H9 (cell line): ENCODE measurements around the gene EME1. TPM values are rescaled to one million over a fixed set of nuclear protein-coding genes. Genes with fewer than 3 reads are reported as not detected.

Experiments
- DNase-seq: peaks from one replicate; pipeline ENCODE4 v3.0.0-alpha.2; 2017
- H2AFZ ChIP-seq: one replicate; pipeline ENCODE4 v1.6.1; 2013; ENCODE audit warnings: mild to moderate bottlenecking, low read length, control low read depth, moderate library complexity
- H2AK5ac ChIP-seq: 2 replicates; pipeline ENCODE4 v1.6.1; 2013; ENCODE audit warnings: low read length, control low read depth, mixed read lengths; ENCODE audit not compliant: insufficient read length
- H2BK120ac ChIP-seq: one replicate; pipeline ENCODE4 v1.6.1; 2013; ENCODE audit warnings: low read depth, mild to moderate bottlenecking, low read length, control low read depth, inconsistent platforms; ENCODE audit not compliant: poor library complexity, severe bottlenecking
- H2BK12ac ChIP-seq: 2 replicates; pipeline ENCODE4 v1.6.1; 2013; ENCODE audit warnings: low read length, control low read depth, mixed read lengths, low read depth; ENCODE audit not compliant: insufficient read length
- H2BK15ac ChIP-seq: 2 replicates; pipeline ENCODE4 v1.6.1; 2013; ENCODE audit warnings: low read depth, low read length, control low read depth
- H2BK20ac ChIP-seq: one replicate; pipeline ENCODE4 v1.6.1; 2013; ENCODE audit warnings: low read depth, mild to moderate bottlenecking, low read length, control low read depth, inconsistent platforms; ENCODE audit not compliant: poor library complexity, severe bottlenecking
- H2BK5ac ChIP-seq: 2 replicates; pipeline ENCODE4 v1.6.1; 2013; ENCODE audit warnings: low read length, control low read depth, mixed read lengths; ENCODE audit not compliant: insufficient read length
- H3K14ac ChIP-seq: 2 replicates; pipeline ENCODE4 v1.6.1; 2013; ENCODE audit warnings: low read length, control low read depth; ENCODE audit not compliant: insufficient read depth
- H3K18ac ChIP-seq: 2 replicates; pipeline ENCODE4 v1.6.1; 2013; ENCODE audit warnings: low read depth, mild to moderate bottlenecking, mixed read lengths, low read length, control low read depth; ENCODE audit not compliant: insufficient read length
- H3K23ac ChIP-seq: 2 replicates; pipeline ENCODE4 v1.6.1; 2013; ENCODE audit warnings: low read length, control low read depth, mixed read lengths, low read depth; ENCODE audit not compliant: insufficient read length
- H3K23me2 ChIP-seq: 2 replicates; pipeline ENCODE4 v1.6.1; 2013; ENCODE audit warnings: low read depth, mild to moderate bottlenecking, mixed read lengths, low read length, control low read depth; ENCODE audit not compliant: insufficient read length, poor library complexity, severe bottlenecking
- H3K27ac ChIP-seq: 2 replicates; pipeline ENCODE4 v1.5.1; 2013; ENCODE audit warnings: low read length, control low read depth, mixed read lengths, low read depth; ENCODE audit not compliant: insufficient read length
- H3K27me3 ChIP-seq: 2 replicates; pipeline ENCODE4 v1.6.1; 2013; ENCODE audit warnings: low read length, control low read depth, inconsistent platforms; ENCODE audit not compliant: insufficient read depth
- H3K4ac ChIP-seq: 2 replicates; pipeline ENCODE4 v1.6.1; 2013; ENCODE audit warnings: low read depth, mild to moderate bottlenecking, control low read depth, inconsistent platforms, low read length, moderate library complexity
- H3K4me1 ChIP-seq: 2 replicates; pipeline ENCODE4 v1.6.1; 2013; ENCODE audit warnings: low read length, control low read depth, inconsistent platforms; ENCODE audit not compliant: insufficient read depth
- H3K4me2 ChIP-seq: 2 replicates; pipeline ENCODE4 v1.6.1; 2013; ENCODE audit warnings: low read length, control low read depth, mixed read lengths; ENCODE audit not compliant: insufficient read length, insufficient read depth
- H3K56ac ChIP-seq: 2 replicates; pipeline ENCODE4 v1.6.1; 2013; ENCODE audit warnings: low read depth, mild to moderate bottlenecking, mixed read lengths, low read length, control low read depth; ENCODE audit not compliant: insufficient read length
- H3K79me1 ChIP-seq: 2 replicates; pipeline ENCODE4 v1.6.1; 2013; ENCODE audit warnings: low read depth, mild to moderate bottlenecking, moderate library complexity, low read length, control low read depth, inconsistent platforms; ENCODE audit not compliant: insufficient read depth, poor library complexity, severe bottlenecking
- H3K79me2 ChIP-seq: 2 replicates; pipeline ENCODE4 v1.6.1; 2013; ENCODE audit warnings: low read length, control low read depth, inconsistent platforms; ENCODE audit not compliant: insufficient read depth
- H3K9ac ChIP-seq: 2 replicates; pipeline ENCODE4 v1.6.1; 2013; ENCODE audit warnings: low read length, control low read depth, mixed read lengths; ENCODE audit not compliant: insufficient read length; ENCODE audit errors: extremely low read depth
- H3K9me3 ChIP-seq: one replicate; pipeline ENCODE4 v1.6.1; 2013; ENCODE audit warnings: low read depth, low read length, inconsistent platforms; ENCODE audit not compliant: control insufficient read depth
- H3T11ph ChIP-seq: one replicate; pipeline ENCODE4 v1.6.1; 2013; ENCODE audit warnings: mild to moderate bottlenecking, low read length, control low read depth, inconsistent platforms
- H4K20me1 ChIP-seq: one replicate; pipeline ENCODE4 v1.6.1; 2013; ENCODE audit not compliant: control insufficient read depth, insufficient read length, insufficient read depth
- H4K5ac ChIP-seq: 2 replicates; pipeline ENCODE4 v1.6.1; 2013; ENCODE audit warnings: low read depth, mild to moderate bottlenecking, mixed read lengths, low read length, control low read depth; ENCODE audit not compliant: insufficient read length
- H4K8ac ChIP-seq: replicated peaks from 2 replicates; pipeline ENCODE4 v1.6.1; 2013; ENCODE audit warnings: low read length, control low read depth, mixed read lengths, low read depth; ENCODE audit not compliant: insufficient read length
- H4K91ac ChIP-seq: 2 replicates; pipeline ENCODE4 v1.6.1; 2013; ENCODE audit warnings: low read depth, mild to moderate bottlenecking, moderate library complexity, mixed read lengths, low read length, control low read depth; ENCODE audit not compliant: insufficient read length
- H3K27ac Mint-ChIP-seq, 3 experiments: 2 replicates in 2 of 3; 3 replicates in 1 of 3; pipeline ENCODE4 v1.8.0; 2020 to 2021; ENCODE audit warnings: mixed read lengths in 3 of 3, mild to moderate bottlenecking in 1 of 3, moderate library complexity in 1 of 3
- H3K27me3 Mint-ChIP-seq: 2 replicates; pipeline ENCODE4 v1.8.0; 2021; ENCODE audit warnings: low read depth, mild to moderate bottlenecking, moderate library complexity, mixed read lengths
- H3K36me3 Mint-ChIP-seq, 3 experiments: 2 replicates in 2 of 3; 3 replicates in 1 of 3; pipeline ENCODE4 v1.8.0; 2020 to 2021; ENCODE audit warnings: low read depth in 3 of 3, mixed read lengths in 3 of 3; ENCODE audit not compliant: insufficient read depth in 1 of 3
- H3K4me1 Mint-ChIP-seq, 2 experiments: 2 replicates each; pipeline ENCODE4 v1.8.0; 2020; ENCODE audit warnings: mixed read lengths in 2 of 2
- H3K4me3 Mint-ChIP-seq, 2 experiments: 2 replicates in 1 of 2; 3 replicates in 1 of 2; pipeline ENCODE4 v1.8.0; 2020 to 2021; ENCODE audit warnings: mild to moderate bottlenecking in 2 of 2, mixed read lengths in 2 of 2, moderate library complexity in 1 of 2
- H3K9me3 Mint-ChIP-seq, 2 experiments: 2 replicates in 1 of 2; 3 replicates in 1 of 2; pipeline ENCODE4 v1.8.0; 2020; ENCODE audit warnings: mild to moderate bottlenecking in 2 of 2, mixed read lengths in 2 of 2, moderate library complexity in 1 of 2
- CTCF ChIP-seq: fragments of 200-600 bp; sonication (generic); conservative IDR thresholded peaks from 3 replicates; pipeline ENCODE4 v1.8.0; 2021; ENCODE audit warnings: antibody characterized with exemption, mild to moderate bottlenecking
- WGBS: extraction: QIAGEN DNeasy Blood & Tissue Kit; methylation state at CpG from one replicate; pipeline ENCODE4 v1.1.7; 2013; ENCODE audit warnings: missing lambda C conversion rate, low lambda C conversion rate, mixed read lengths; ENCODE audit not compliant: insufficient read length; ENCODE audit errors: extremely low coverage; 5-methylcytosine and 5-hydroxymethylcytosine counted together
- total RNA-seq: library from RNA; stranded (reverse); gene quantifications from 2 replicates; pipeline ENCODE4 v1.2.1, GENCODE V29; 2021

Gene EME1
- total RNA-seq, 1 experiment from 2014 or later: 15.1 TPM

DNA sequence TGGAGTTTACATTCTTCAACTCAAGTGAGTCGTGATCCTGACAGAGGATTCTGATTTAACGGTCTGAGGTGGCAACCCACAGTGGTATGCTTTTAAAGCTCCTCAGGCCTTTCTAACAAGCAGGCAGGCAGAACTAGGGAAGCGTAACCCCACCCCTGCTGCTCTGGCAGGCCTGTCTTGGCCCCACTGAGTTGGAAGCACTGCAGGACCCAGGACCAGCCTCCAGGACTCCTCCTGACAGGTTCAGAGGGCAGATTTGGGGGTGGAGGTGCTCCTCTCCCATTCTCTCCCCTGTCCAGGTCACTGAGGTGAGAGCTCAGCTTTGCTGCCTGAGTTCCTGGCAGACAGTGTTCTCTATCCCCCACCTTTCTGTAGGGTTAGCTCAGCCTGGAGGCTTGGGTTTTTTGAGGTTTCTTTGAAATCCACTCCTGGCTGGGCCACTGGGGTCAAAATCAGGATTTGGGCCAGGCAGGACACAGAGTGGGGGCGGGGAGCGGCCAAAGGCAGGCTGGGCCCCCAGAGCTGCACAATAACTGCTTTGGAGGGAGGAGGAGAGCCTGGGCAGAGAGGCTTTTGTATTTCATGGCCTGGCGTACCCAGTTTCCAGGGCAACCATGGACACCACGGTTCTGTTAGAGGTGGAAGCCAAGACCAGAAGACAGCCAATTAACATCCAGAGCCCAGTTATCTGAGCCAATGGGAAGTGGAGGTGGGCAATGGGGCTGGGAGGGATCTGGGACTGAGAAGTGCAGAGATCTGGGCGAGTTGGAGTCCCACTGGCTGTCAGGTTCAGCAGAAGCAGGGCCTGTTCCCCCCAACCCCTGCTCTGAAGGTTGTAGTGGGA is 9.6 kb upstream of the EME1 start:
- Histone ChIP-seq H4K20me1 (peaks cover 3% of the 10 kb centered on the region), H3K4ac (no peak overlapping the region), H3K27me3 (no peaks in the 10 kb centered on the region), H3K18ac (no peak overlapping the region), H3K23me2 (no peaks in the 10 kb centered on the region), H2BK12ac (no peak overlapping the region), H3K56ac (no peak overlapping the region), H2BK5ac (no peak overlapping the region), H2BK120ac (no peak overlapping the region), H3K9ac (no peak overlapping the region), H3K23ac (no peak overlapping the region), H4K91ac (no peak overlapping the region), H3K79me1 (no peaks in the 10 kb centered on the region), H4K5ac (no peak overlapping the region), H3K9me3 (no peaks in the 10 kb centered on the region), H3K27ac (no peak overlapping the region), H2BK15ac (no peak overlapping the region), H3K4me2 (no peak overlapping the region), H3T11ph (no peak overlapping the region), H3K4me1 (peaks cover 2% of the 10 kb centered on the region; the same call in 1 of the 2 replicates), H4K8ac (no peak overlapping the region), H3K79me2 (no peaks in the 10 kb centered on the region), H2AK5ac (no peak overlapping the region), H3K14ac (no peak overlapping the region), H2AFZ (no peak overlapping the region), H2BK20ac (no peak overlapping the region)
- Mint-ChIP-seq H3K9me3 (no peaks in the 10 kb centered on the region), H3K4me1 (peaks cover 38 to 40% of the 10 kb centered on the region in 2 experiments), H3K27ac (peak overlapping the region in 1 of 3 experiments; percentile 75; a peak in 1 of 7 replicates), H3K36me3 (peaks cover 16 to 31% (median 31%) of the 10 kb centered on the region in 3 experiments), H3K27me3 (no peaks in the 10 kb centered on the region), H3K4me3 (no peak overlapping the region)
- TF ChIP-seq CTCF: no peak
- no CpG with 5 or more reads among the region's 8 CpGs for WGBS
- peak; percentile 97 for DNase-seq
